ENCODE data around the gene PDE8A.

GRCh38 chr15:85004550-85004949 lies 22.9 kb downstream of the PDE8A start:
- no peak for TF ChIP-seq CTCF (conservative IDR thresholded peaks at IDR 0.05)
- no peak for TF ChIP-seq ZFX (IDR thresholded peaks at IDR 0.05)

All from C4-2B (cell line).